KMS-11 (cell line): ENCODE data around the gene DNASE1.
A peak's percentile ranks its signal among the peaks of the same experiment; 100 is the strongest.

Experiments
- H2AFZ ChIP-seq: fragments of 200-600 bp; sonication (generic); 2 replicates; pipeline ENCODE4 v1.6.1; 2016; ENCODE audit warnings: antibody characterized with exemption, mixed run types, low read depth
- H3K27ac ChIP-seq: fragments of 200-600 bp; sonication (generic); 2 replicates; pipeline ENCODE4 v1.6.1; 2016; ENCODE audit warnings: mild to moderate bottlenecking, mixed run types
- H3K27me3 ChIP-seq: fragments of 200-600 bp; sonication (generic); 2 replicates; pipeline ENCODE4 v1.6.1; 2017; ENCODE audit warnings: mild to moderate bottlenecking, low read depth, mixed run types, moderate library complexity; ENCODE audit not compliant: insufficient read depth
- H3K36me3 ChIP-seq: fragments of 200-600 bp; sonication (generic); 2 replicates; pipeline ENCODE4 v1.6.1; 2017; ENCODE audit warnings: mild to moderate bottlenecking, mixed run types; ENCODE audit not compliant: insufficient read depth
- H3K4me1 ChIP-seq: fragments of 200-600 bp; sonication (generic); 2 replicates; pipeline ENCODE4 v1.6.1; 2016; ENCODE audit warnings: mild to moderate bottlenecking, low read depth, mixed run types; ENCODE audit not compliant: poor library complexity, severe bottlenecking
- H3K4me2 ChIP-seq: fragments of 200-600 bp; sonication (generic); 2 replicates; pipeline ENCODE4 v1.7.0; 2016; ENCODE audit warnings: mild to moderate bottlenecking, mixed run types
- H3K4me3 ChIP-seq: fragments of 200-600 bp; sonication (generic); IDR thresholded peaks from 2 replicates; pipeline ENCODE4 v1.6.1; 2017; ENCODE audit warnings: low read depth, low read length, mixed read lengths; ENCODE audit not compliant: insufficient read depth
- H3K79me2 ChIP-seq: fragments of 200-600 bp; sonication (generic); 2 replicates; pipeline ENCODE4 v1.6.1; 2016; ENCODE audit warnings: low read depth, mixed run types; ENCODE audit not compliant: insufficient read depth
- H3K9ac ChIP-seq: fragments of 200-600 bp; sonication (generic); 2 replicates; pipeline ENCODE4 v1.6.1; 2016; ENCODE audit warnings: mild to moderate bottlenecking, mixed run types
- H4K20me1 ChIP-seq: fragments of 200-600 bp; sonication (generic); 2 replicates; pipeline ENCODE4 v1.6.1; 2016; ENCODE audit warnings: mild to moderate bottlenecking, mixed run types; ENCODE audit not compliant: insufficient read depth
- CTCF ChIP-seq: fragments of 200-600 bp; sonication (generic); conservative IDR thresholded peaks from 2 replicates; pipeline ENCODE4 v1.6.1; 2017; ENCODE audit warnings: low read depth, mild to moderate bottlenecking, antibody characterized with exemption, low read length, moderate library complexity, mixed read lengths

The DNASE1 gene

DNA sequence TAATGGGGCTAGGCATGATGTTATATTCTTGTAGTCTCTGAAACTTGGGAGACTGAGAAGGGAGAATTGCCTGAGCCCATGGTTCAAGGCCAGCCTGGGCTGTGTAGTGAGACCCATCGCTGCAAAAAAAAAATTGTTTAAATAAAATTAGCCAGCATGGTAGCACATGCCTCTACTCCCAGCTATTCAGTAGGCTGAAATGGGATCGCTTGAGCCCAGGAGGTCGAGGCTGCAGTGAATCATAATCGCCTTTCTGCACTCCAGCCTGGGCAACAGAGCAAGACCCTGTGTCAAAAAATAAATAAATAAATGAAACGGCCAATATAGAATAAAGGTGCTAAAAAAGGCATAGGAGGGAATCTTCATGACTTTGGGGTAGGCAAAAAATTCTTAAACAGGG is 29.2 kb upstream of the DNASE1 start:
- Histone ChIP-seq H3K27ac (peak overlapping the region; percentile 91; the same call in 1 of the 2 replicates), H3K4me3 (no peak overlapping the region), H3K4me1 (peaks cover 77% of the 10 kb centered on the region), H3K27me3 (no peaks in the 10 kb centered on the region), H3K36me3 (no peaks in the 10 kb centered on the region), H3K4me2 (peak overlapping the region; percentile 88), H3K9ac (no peak overlapping the region; the same call in 1 of the 2 replicates), H3K79me2 (peaks cover 29% of the 10 kb centered on the region), H4K20me1 (no peaks in the 10 kb centered on the region), H2AFZ (no peak overlapping the region)
- no peak for TF ChIP-seq CTCF

- peak overlapping the region; percentile 88 for H3K4me2 ChIP-seq
- no peaks in the 10 kb centered on the region for H3K27me3 ChIP-seq
- no peak overlapping the region for H2AFZ ChIP-seq
- no peak for TF ChIP-seq CTCF
- no peaks in the 10 kb centered on the region for H3K36me3 ChIP-seq
- H3K79me2 ChIP-seq, result peaks cover 22% of the 10 kb centered on the region
- peaks cover 69% of the 10 kb centered on the region for H3K4me1 ChIP-seq
- H3K4me3 ChIP-seq, result no peak overlapping the region
- H4K20me1 ChIP-seq, result no peaks in the 10 kb centered on the region
- H3K27ac ChIP-seq, result peak overlapping the region; percentile 16
- H3K9ac ChIP-seq, result no peak overlapping the region
Measured at GRCh38 chr16:3625911-3626732, 28.4 kb upstream of the DNASE1 start.

GRCh38 chr16:3637371-3637923 is 17.0 kb upstream of the DNASE1 start:
- peak overlapping the region; percentile 21; the same call in 1 of the 2 replicates for H3K4me2 ChIP-seq
- peak overlapping the region; percentile 49 for H3K27ac ChIP-seq
- TF ChIP-seq CTCF, result no peak
- peak overlapping the region; percentile 65 for H2AFZ ChIP-seq
- H3K9ac ChIP-seq, result peak overlapping the region; percentile 41; the same call in 1 of the 2 replicates
- H3K4me1 ChIP-seq, result peaks cover 12% of the 10 kb centered on the region
- H3K36me3 ChIP-seq, result no peaks in the 10 kb centered on the region
- H3K27me3 ChIP-seq, result no peaks in the 10 kb centered on the region
- H3K79me2 ChIP-seq, result no peaks in the 10 kb centered on the region
- H4K20me1 ChIP-seq, result no peaks in the 10 kb centered on the region
- H3K4me3 ChIP-seq, result no peak overlapping the region

GRCh38 chr16:3638916-3639644 is 15.4 kb upstream of the DNASE1 start:
- Histone ChIP-seq H3K27me3 (no peaks in the 10 kb centered on the region), H2AFZ (no peak overlapping the region), H3K79me2 (no peaks in the 10 kb centered on the region), H3K9ac (no peak overlapping the region), H3K4me1 (peaks cover 12% of the 10 kb centered on the region), H3K4me2 (no peak overlapping the region), H3K4me3 (no peak overlapping the region), H3K36me3 (no peaks in the 10 kb centered on the region), H4K20me1 (no peaks in the 10 kb centered on the region), H3K27ac (no peak overlapping the region)
- no peak for TF ChIP-seq CTCF
